ENCODE measurements around the gene PACRG. TPM values are rescaled to one million over a fixed set of nuclear protein-coding genes. Genes with fewer than 3 reads are reported as not detected.
A peak's percentile ranks its signal among the peaks of the same experiment; 100 is the strongest.

PACRG gene
- total and polyA plus RNA-seq, 2 of the 13 experiments (the other 11 are each of a cell fraction or from before 2014, with no cell fraction given) = 0.13 TPM; not detected in 1

DNA sequence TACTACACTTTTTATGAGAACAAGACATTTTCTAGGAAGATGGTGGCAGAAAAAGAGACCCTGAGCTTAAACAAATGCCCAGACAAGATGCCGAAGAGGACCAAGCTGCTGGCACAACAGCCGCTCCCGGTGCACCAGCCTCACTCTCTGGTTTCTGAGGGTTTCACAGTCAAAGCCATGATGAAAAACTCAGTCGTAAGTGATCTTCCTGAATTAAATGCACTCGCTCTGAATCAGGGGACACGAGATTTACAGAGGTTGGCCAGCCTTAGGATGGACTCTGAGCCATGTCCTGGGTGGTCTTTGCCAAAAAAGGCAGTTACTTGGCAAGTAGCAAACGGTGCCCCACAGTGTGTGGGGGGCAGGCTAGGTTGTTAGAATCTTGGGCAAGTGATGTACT lies 423 bp downstream of the PACRG start:
- Histone ChIP-seq H3K9me3 (ENCODE audit: low read length) (no peaks in the 10 kb centered on the region), H3K79me2 (ENCODE audit: insufficient read depth, low read length) (no peaks in the 10 kb centered on the region), H3K27me3 (ENCODE audit: control insufficient read depth in 1 of 2, insufficient read depth in 2 of 2, low read length in 2 of 2) (no peaks in the 10 kb centered on the region), H3K36me3 (replicated peaks in 1 of 2; ENCODE audit: control insufficient read depth in 1 of 2, insufficient read depth in 2 of 2, low read length in 2 of 2) (no peaks in the 10 kb centered on the region), H3K4me3 (replicated peaks in 1 of 3; ENCODE audit: insufficient read depth in 1 of 3, low read depth in 2 of 3, low read length in 3 of 3) (no peak overlapping the region), H3K9ac (ENCODE audit: insufficient read depth, low read depth, low read length) (no peak overlapping the region; the same call in 1 of the 2 replicates), H3K4me2 (ENCODE audit: low read depth, low read length) (peak overlapping the region; percentile 56), H3K4me1 (ENCODE audit: insufficient read depth, low read length) (peaks cover 14% of the 10 kb centered on the region), H4K20me1 (ENCODE audit: insufficient read depth, low read length) (no peaks in the 10 kb centered on the region), H3K27ac (ENCODE audit: extremely low read length, insufficient read depth, low read length) (peak overlapping the region; percentile 4), H2AFZ (ENCODE audit: low read length) (no peak overlapping the region)
- ChIA-PET POLR2A (no interaction called here), CTCF (ENCODE audit: low intra/inter-chr PET ratio, low total read pairs) (no interaction called here)
- DNase-seq (ENCODE audit: low spot score) (no peak), FAIRE-seq (no peak), ATAC-seq (no peak)
- intact Hi-C loops (cut with micrococcal nuclease; ENCODE audit: unreplicated experiment) (loop anchor here (10.0 kb wide), 3 partner anchors 473 to 983 kb away; partner anchors contain the start of gene QKI), in situ Hi-C loops (cut with HindIII; ENCODE audit: extremely low pct_ligation_motif_present, low pct_unique_long_range_greater_than_20kb) (loop anchor here (25.0 kb wide), 1 partner anchor 891 kb away; no protein-coding TSS in a partner anchor)
- BruUV-seq (replicated peaks) = no TSS peak
- TF ChIP-seq ZSCAN31 (CRISPR knock-in tag; IDR thresholded peaks at IDR 0.05; ENCODE audit: low read depth) = no peak
- TF ChIP-seq SRSF1 (optimal IDR thresholded peaks at IDR 0.05; ENCODE audit: low read depth, low read length) = peak; percentile 36
- TF ChIP-seq, protein P1, sequence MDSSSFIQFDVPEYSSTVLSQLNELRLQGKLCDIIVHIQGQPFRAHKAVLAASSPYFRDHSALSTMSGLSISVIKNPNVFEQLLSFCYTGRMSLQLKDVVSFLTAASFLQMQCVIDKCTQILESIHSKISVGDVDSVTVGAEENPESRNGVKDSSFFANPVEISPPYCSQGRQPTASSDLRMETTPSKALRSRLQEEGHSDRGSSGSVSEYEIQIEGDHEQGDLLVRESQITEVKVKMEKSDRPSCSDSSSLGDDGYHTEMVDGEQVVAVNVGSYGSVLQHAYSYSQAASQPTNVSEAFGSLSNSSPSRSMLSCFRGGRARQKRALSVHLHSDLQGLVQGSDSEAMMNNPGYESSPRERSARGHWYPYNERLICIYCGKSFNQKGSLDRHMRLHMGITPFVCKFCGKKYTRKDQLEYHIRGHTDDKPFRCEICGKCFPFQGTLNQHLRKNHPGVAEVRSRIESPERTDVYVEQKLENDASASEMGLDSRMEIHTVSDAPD (CRISPR knock-in tag; IDR thresholded peaks at IDR 0.05) = 0 out of 2 replicates have a peak, but pooled peaks have one; percentile 9
- TF ChIP-seq SMYD3 (CRISPR knock-in tag; IDR thresholded peaks at IDR 0.05) = 0 out of 2 replicates have a peak, but pooled peaks have one; percentile 55
- 37% methylated on average over 7 of the region's 7 CpGs for WGBS (ENCODE audit: low lambda C conversion rate)

DNA sequence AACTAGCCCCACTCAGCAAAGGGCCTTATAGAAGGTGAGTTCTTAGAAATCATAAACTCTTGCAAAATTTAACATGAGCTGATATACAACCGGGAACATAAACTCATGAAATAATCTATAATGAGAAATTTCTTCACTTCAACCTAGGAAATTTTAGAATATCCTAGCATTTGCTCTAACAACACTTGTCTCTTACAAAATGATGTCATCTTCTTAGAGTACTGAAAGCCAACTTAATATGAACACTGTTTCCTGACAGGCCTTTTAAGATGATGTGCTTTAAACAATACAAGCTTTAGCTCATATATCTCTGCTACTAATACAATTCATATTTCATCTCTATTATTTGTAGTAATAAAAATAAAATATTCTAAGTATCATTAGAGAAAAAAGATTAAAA lies 932 bp downstream of the PACRG start:
- in situ Hi-C loops (cut with HindIII; ENCODE audit: extremely low pct_ligation_motif_present, low pct_unique_long_range_greater_than_20kb) = loop anchor here (25.0 kb wide), 1 partner anchor 891 kb away; no protein-coding TSS in a partner anchor
- FAIRE-seq (no peak), DNase-seq (ENCODE audit: low spot score) (no peak)

More for the DNA sequence above, 932 bp downstream of the PACRG start:
- ChIA-PET POLR2A (no interaction called here), CTCF (ENCODE audit: low intra/inter-chr PET ratio, low total read pairs) (no interaction called here)
- Histone ChIP-seq H3K36me3 (replicated peaks in 1 of 2; ENCODE audit: control insufficient read depth in 1 of 2, insufficient read depth in 2 of 2, low read length in 2 of 2) (no peaks in the 10 kb centered on the region), H2AFZ (ENCODE audit: low read length) (no peak overlapping the region), H3K9me3 (ENCODE audit: low read length) (no peaks in the 10 kb centered on the region), H3K27me3 (ENCODE audit: control insufficient read depth in 1 of 2, insufficient read depth in 2 of 2, low read length in 2 of 2) (no peaks in the 10 kb centered on the region), H3K4me1 (ENCODE audit: insufficient read depth, low read length) (peaks cover 14% of the 10 kb centered on the region), H3K4me3 (replicated peaks in 1 of 3; ENCODE audit: insufficient read depth in 1 of 3, low read depth in 2 of 3, low read length in 3 of 3) (no peak overlapping the region), H3K4me2 (ENCODE audit: low read depth, low read length) (no peak overlapping the region), H3K79me2 (ENCODE audit: insufficient read depth, low read length) (no peaks in the 10 kb centered on the region), H4K20me1 (ENCODE audit: insufficient read depth, low read length) (no peaks in the 10 kb centered on the region), H3K27ac (ENCODE audit: extremely low read length, insufficient read depth, low read length) (no peak overlapping the region), H3K9ac (ENCODE audit: insufficient read depth, low read depth, low read length) (no peak overlapping the region)
- ATAC-seq = no peak
- intact Hi-C loops (cut with micrococcal nuclease; ENCODE audit: unreplicated experiment) = loop anchor here (10.0 kb wide), 3 partner anchors 474 to 984 kb away; partner anchors contain the start of gene QKI
- WGBS (ENCODE audit: low lambda C conversion rate) = 89% methylated on average over 1 of the region's 1 CpG
- TF ChIP-seq ZNF317 (CRISPR knock-in tag; IDR thresholded peaks at IDR 0.05) (no peak), ATF7 (IDR thresholded peaks at IDR 0.05) (peak; percentile 87), ATF7 (CRISPR knock-in tag; IDR thresholded peaks at IDR 0.05) (no peak), ZMYM4 (CRISPR knock-in tag; IDR thresholded peaks at IDR 0.05) (no peak), ZNF143 (CRISPR knock-in tag; IDR thresholded peaks at IDR 0.05) (no peak), KDM6A (CRISPR knock-in tag; IDR thresholded peaks at IDR 0.05; ENCODE audit: low read depth) (no peak)
- no TSS peak for BruUV-seq (replicated peaks)
